ENCODE data around the gene BCL11A. TPM values are rescaled to one million over a fixed set of nuclear protein-coding genes. Genes with fewer than 3 reads are reported as not detected.

Gene BCL11A
- total and polyA plus RNA-seq, 2 experiments from 2014 or later, result 57.5 to 77.6 TPM

GRCh38 chr2:60407398-60407797 lies 146.1 kb downstream of the BCL11A start:
- Histone ChIP-seq H3K9me2 (ENCODE audit: insufficient read depth) (no peaks in the 10 kb centered on the region), H3F3A (replicated peaks; ENCODE audit: low read depth) (no peaks in the 10 kb centered on the region), H2AFZ (no peak overlapping the region), H3K4me1 (ENCODE audit: insufficient read depth) (peaks cover 30% of the 10 kb centered on the region), H3K4me3 (no peak overlapping the region), H3K27me3 (ENCODE audit: insufficient read depth) (peaks cover 4% of the 10 kb centered on the region; the same call in 1 of the 2 replicates), H3K27ac (ENCODE audit: low read depth) (no peak overlapping the region), H3K79me2 (replicated peaks; ENCODE audit: insufficient read depth) (no peaks in the 10 kb centered on the region), H4K20me1 (replicated peaks; ENCODE audit: insufficient read depth) (no peaks in the 10 kb centered on the region), H3K36me3 (ENCODE audit: insufficient read depth) (no peaks in the 10 kb centered on the region), H3K4me2 (no peak overlapping the region)
- Mint-ChIP-seq H3K4me3 (no peak overlapping the region), H3K9me3 (no peaks in the 10 kb centered on the region), H3K27ac (no peak overlapping the region), H3K36me3 (ENCODE audit: low read depth) (no peaks in the 10 kb centered on the region), H3K4me1 (peaks cover 34% of the 10 kb centered on the region), H3K27me3 (ENCODE audit: insufficient read depth, low read depth, poor library complexity) (peaks cover 10% of the 10 kb centered on the region)
- TF ChIP-seq NANOG (IDR thresholded peaks at IDR 0.05; ENCODE audit: borderline replicate concordance) (no peak), ZNF114 (CRISPR knock-in tag; IDR thresholded peaks at IDR 0.05) (no peak), ETS1 (IDR thresholded peaks at IDR 0.05) (no peak), EZH2phosphoT487 (IDR thresholded peaks at IDR 0.05; ENCODE audit: unreplicated experiment) (no peak), ZNF331 (CRISPR knock-in tag; IDR thresholded peaks at IDR 0.05; ENCODE audit: low read depth) (no peak), JUNB (IDR thresholded peaks at IDR 0.05; ENCODE audit: unreplicated experiment) (no peak)
- TF ChIP-seq, protein P1, sequence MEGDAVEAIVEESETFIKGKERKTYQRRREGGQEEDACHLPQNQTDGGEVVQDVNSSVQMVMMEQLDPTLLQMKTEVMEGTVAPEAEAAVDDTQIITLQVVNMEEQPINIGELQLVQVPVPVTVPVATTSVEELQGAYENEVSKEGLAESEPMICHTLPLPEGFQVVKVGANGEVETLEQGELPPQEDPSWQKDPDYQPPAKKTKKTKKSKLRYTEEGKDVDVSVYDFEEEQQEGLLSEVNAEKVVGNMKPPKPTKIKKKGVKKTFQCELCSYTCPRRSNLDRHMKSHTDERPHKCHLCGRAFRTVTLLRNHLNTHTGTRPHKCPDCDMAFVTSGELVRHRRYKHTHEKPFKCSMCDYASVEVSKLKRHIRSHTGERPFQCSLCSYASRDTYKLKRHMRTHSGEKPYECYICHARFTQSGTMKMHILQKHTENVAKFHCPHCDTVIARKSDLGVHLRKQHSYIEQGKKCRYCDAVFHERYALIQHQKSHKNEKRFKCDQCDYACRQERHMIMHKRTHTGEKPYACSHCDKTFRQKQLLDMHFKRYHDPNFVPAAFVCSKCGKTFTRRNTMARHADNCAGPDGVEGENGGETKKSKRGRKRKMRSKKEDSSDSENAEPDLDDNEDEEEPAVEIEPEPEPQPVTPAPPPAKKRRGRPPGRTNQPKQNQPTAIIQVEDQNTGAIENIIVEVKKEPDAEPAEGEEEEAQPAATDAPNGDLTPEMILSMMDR (conservative IDR thresholded peaks at IDR 0.05; ENCODE audit: low read depth in 2 of 2), result no peak
- DNase-seq (ENCODE audit: low spot score) (no peak), ATAC-seq (no peak)

- H3K36me3 ChIP-seq (ENCODE audit: insufficient read depth), result no peaks in the 10 kb centered on the region
- Mint-ChIP-seq H3K27me3 (ENCODE audit: insufficient read depth, low read depth, poor library complexity) (peaks cover 11% of the 10 kb centered on the region), H3K9me3 (no peaks in the 10 kb centered on the region), H3K36me3 (ENCODE audit: low read depth) (no peaks in the 10 kb centered on the region), H3K27ac (no peak overlapping the region), H3K4me1 (peaks cover 33% of the 10 kb centered on the region), H3K4me3 (no peak overlapping the region)
- DNase-seq (ENCODE audit: low spot score), result no peak
- H3F3A ChIP-seq (replicated peaks; ENCODE audit: low read depth), result no peaks in the 10 kb centered on the region
- H3K27ac ChIP-seq (ENCODE audit: low read depth), result no peak overlapping the region
- no peaks in the 10 kb centered on the region for H4K20me1 ChIP-seq (replicated peaks; ENCODE audit: insufficient read depth)
- TF ChIP-seq ZNF114 (CRISPR knock-in tag; IDR thresholded peaks at IDR 0.05) (no peak), POLR2AphosphoS5 (IDR thresholded peaks at IDR 0.05; ENCODE audit: low read depth) (no peak), CREB1 (CRISPR knock-in tag; IDR thresholded peaks at IDR 0.05; ENCODE audit: low read depth) (no peak)
- TF ChIP-seq, protein P1 (conservative IDR thresholded peaks at IDR 0.05; ENCODE audit: low read depth in 2 of 2), result no peak
- TF ChIP-seq, protein P2, sequence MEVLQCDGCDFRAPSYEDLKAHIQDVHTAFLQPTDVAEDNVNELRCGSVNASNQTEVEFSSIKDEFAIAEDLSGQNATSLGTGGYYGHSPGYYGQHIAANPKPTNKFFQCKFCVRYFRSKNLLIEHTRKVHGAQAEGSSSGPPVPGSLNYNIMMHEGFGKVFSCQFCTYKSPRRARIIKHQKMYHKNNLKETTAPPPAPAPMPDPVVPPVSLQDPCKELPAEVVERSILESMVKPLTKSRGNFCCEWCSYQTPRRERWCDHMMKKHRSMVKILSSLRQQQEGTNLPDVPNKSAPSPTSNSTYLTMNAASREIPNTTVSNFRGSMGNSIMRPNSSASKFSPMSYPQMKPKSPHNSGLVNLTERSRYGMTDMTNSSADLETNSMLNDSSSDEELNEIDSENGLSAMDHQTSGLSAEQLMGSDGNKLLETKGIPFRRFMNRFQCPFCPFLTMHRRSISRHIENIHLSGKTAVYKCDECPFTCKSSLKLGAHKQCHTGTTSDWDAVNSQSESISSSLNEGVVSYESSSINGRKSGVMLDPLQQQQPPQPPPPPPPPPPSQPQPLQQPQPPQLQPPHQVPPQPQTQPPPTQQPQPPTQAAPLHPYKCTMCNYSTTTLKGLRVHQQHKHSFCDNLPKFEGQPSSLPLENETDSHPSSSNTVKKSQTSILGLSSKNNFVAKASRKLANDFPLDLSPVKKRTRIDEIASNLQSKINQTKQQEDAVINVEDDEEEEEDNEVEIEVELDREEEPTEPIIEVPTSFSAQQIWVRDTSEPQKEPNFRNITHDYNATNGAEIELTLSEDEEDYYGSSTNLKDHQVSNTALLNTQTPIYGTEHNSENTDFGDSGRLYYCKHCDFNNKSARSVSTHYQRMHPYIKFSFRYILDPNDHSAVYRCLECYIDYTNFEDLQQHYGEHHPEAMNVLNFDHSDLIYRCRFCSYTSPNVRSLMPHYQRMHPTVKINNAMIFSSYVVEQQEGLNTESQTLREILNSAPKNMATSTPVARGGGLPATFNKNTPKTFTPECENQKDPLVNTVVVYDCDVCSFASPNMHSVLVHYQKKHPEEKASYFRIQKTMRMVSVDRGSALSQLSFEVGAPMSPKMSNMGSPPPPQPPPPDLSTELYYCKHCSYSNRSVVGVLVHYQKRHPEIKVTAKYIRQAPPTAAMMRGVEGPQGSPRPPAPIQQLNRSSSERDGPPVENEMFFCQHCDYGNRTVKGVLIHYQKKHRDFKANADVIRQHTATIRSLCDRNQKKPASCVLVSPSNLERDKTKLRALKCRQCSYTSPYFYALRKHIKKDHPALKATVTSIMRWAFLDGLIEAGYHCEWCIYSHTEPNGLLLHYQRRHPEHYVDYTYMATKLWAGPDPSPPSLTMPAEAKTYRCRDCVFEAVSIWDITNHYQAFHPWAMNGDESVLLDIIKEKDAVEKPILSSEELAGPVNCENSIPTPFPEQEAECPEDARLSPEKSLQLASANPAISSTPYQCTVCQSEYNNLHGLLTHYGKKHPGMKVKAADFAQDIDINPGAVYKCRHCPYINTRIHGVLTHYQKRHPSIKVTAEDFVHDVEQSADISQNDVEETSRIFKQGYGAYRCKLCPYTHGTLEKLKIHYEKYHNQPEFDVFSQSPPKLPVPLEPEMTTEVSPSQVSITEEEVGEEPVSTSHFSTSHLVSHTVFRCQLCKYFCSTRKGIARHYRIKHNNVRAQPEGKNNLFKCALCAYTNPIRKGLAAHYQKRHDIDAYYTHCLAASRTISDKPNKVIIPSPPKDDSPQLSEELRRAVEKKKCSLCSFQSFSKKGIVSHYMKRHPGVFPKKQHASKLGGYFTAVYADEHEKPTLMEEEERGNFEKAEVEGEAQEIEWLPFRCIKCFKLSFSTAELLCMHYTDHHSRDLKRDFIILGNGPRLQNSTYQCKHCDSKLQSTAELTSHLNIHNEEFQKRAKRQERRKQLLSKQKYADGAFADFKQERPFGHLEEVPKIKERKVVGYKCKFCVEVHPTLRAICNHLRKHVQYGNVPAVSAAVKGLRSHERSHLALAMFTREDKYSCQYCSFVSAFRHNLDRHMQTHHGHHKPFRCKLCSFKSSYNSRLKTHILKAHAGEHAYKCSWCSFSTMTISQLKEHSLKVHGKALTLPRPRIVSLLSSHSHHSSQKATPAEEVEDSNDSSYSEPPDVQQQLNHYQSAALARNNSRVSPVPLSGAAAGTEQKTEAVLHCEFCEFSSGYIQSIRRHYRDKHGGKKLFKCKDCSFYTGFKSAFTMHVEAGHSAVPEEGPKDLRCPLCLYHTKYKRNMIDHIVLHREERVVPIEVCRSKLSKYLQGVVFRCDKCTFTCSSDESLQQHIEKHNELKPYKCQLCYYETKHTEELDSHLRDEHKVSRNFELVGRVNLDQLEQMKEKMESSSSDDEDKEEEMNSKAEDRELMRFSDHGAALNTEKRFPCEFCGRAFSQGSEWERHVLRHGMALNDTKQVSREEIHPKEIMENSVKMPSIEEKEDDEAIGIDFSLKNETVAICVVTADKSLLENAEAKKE (CRISPR knock-in tag; IDR thresholded peaks at IDR 0.05), result no peak
- no peaks in the 10 kb centered on the region for H3K9me2 ChIP-seq (ENCODE audit: insufficient read depth)
- peaks cover 24% of the 10 kb centered on the region for H3K4me1 ChIP-seq (ENCODE audit: insufficient read depth)
- no peak overlapping the region for H2AFZ ChIP-seq
- no peak overlapping the region for H3K4me3 ChIP-seq
- peaks cover 4% of the 10 kb centered on the region; the same call in 1 of the 2 replicates for H3K27me3 ChIP-seq (ENCODE audit: insufficient read depth)
- ATAC-seq, result no peak
- H3K79me2 ChIP-seq (replicated peaks; ENCODE audit: insufficient read depth), result no peaks in the 10 kb centered on the region
- H3K4me2 ChIP-seq, result no peak overlapping the region
Observed at GRCh38 chr2:60406192-60406591, 147.3 kb downstream of the BCL11A start.

Data from GM23338 (cell line).